Lower lobe of right lung (tissue), 2 donors: ENCODE measurements around the gene RESF1. TPM values are rescaled to one million over a fixed set of nuclear protein-coding genes. Genes with fewer than 3 reads are reported as not detected.
A peak's percentile ranks its signal among the peaks of the same experiment; 100 is the strongest.

Source experiments
- ATAC-seq, 2 donors: fragments of 200-7000 bp; cut with Tn5 transposase; one replicate each; pipeline ENCODE4 v1.9.1; 2020 to 2022; ENCODE audit warnings: mild to moderate bottlenecking in 2 of 2, moderate library complexity in 2 of 2
- DNase-seq: peaks from one replicate; pipeline ENCODE4 v3.0.0-alpha.2; 2020
- H3K27ac ChIP-seq: fragments of 200-600 bp; one replicate; pipeline ENCODE4 v1.8.0; 2022
- H3K27me3 ChIP-seq: fragments of 200-600 bp; one replicate; pipeline ENCODE4 v1.8.0; 2022; ENCODE audit warnings: low read depth
- H3K36me3 ChIP-seq: fragments of 200-600 bp; one replicate; pipeline ENCODE4 v1.8.0; 2022; ENCODE audit warnings: mild to moderate bottlenecking
- H3K4me1 ChIP-seq: fragments of 200-600 bp; one replicate; pipeline ENCODE4 v1.8.0; 2022
- H3K4me3 ChIP-seq: fragments of 200-600 bp; one replicate; pipeline ENCODE4 v1.8.0; 2022; ENCODE audit warnings: mild to moderate bottlenecking
- H3K9me3 ChIP-seq: fragments of 200-600 bp; one replicate; pipeline ENCODE4 v1.8.0; 2022
- intact Hi-C: fragments of 100-400 bp; cut with DNase I; formaldehyde crosslinking; loops from one replicate; pipeline ENCODE4 v1.11.0; 2022
- total RNA-seq: library from RNA; stranded (reverse); fragmentation: NEBNext Ultra II Directional; extraction: Animal tissue kit (Norgen Biotek cat#: 25700); gene quantifications from one replicate; pipeline ENCODE4 v1.2.1, GENCODE V29; 2021
- TF ChIP-seq, protein P1 (sequence below): fragments of 200-600 bp; IDR thresholded peaks from one replicate; pipeline ENCODE4 v1.8.0; 2022; ENCODE audit warnings: antibody characterized with exemption, mild to moderate bottlenecking
- donor health status: DM: no; HTN: yes; CAD: no; lungs with severe emphysema.

The RESF1 gene
- total RNA-seq, 1 donor from 2014 or later, result 77.2 TPM

- no peak for ATAC-seq
- H3K4me1 ChIP-seq, result peaks cover 14% of the 10 kb centered on the region
- H3K27me3 ChIP-seq, result no peaks in the 10 kb centered on the region
- no peak for DNase-seq
- H3K27ac ChIP-seq, result no peak overlapping the region
- intact Hi-C loops, result no loop called here
- TF ChIP-seq, protein P1, sequence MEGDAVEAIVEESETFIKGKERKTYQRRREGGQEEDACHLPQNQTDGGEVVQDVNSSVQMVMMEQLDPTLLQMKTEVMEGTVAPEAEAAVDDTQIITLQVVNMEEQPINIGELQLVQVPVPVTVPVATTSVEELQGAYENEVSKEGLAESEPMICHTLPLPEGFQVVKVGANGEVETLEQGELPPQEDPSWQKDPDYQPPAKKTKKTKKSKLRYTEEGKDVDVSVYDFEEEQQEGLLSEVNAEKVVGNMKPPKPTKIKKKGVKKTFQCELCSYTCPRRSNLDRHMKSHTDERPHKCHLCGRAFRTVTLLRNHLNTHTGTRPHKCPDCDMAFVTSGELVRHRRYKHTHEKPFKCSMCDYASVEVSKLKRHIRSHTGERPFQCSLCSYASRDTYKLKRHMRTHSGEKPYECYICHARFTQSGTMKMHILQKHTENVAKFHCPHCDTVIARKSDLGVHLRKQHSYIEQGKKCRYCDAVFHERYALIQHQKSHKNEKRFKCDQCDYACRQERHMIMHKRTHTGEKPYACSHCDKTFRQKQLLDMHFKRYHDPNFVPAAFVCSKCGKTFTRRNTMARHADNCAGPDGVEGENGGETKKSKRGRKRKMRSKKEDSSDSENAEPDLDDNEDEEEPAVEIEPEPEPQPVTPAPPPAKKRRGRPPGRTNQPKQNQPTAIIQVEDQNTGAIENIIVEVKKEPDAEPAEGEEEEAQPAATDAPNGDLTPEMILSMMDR, result no peak
- H3K9me3 ChIP-seq, result peaks cover 15% of the 10 kb centered on the region
- H3K4me3 ChIP-seq, result no peak overlapping the region
- H3K36me3 ChIP-seq, result peaks cover 69% of the 10 kb centered on the region
Measured at GRCh38 chr12:31973818-31974217, 14.6 kb downstream of the RESF1 start.

DNA sequence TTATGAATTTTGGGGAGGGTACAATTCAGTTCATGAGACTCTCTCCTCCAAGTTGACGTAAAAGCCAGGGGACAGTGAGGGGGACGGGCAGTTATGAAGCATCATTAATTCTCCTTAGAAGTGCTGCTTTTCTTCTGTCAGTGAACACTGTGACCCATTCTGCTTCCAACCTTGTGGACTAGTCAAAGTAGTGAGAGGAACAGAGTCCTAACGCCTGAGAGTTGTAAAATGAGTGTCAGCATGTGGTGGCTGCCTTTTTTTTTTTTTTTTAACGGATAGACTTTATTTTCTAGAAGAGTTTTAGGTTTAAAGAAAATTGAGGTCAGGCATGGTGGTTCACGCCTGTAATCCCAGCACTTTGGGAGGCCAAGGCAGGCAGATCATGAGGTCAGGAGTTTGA is 15.5 kb downstream of the RESF1 start:
- ATAC-seq (no peak), DNase-seq (no peak)
- H3K27me3 ChIP-seq, result no peaks in the 10 kb centered on the region
- H3K27ac ChIP-seq, result no peak overlapping the region
- peaks cover 8% of the 10 kb centered on the region for H3K4me1 ChIP-seq
- H3K4me3 ChIP-seq, result no peak overlapping the region
- peaks cover 15% of the 10 kb centered on the region for H3K9me3 ChIP-seq
- intact Hi-C loops, result no loop called here
- TF ChIP-seq, protein P1, result no peak
- H3K36me3 ChIP-seq, result peaks cover 70% of the 10 kb centered on the region

- intact Hi-C loops, result no loop called here
- Histone ChIP-seq H3K4me1 (no peaks in the 10 kb centered on the region), H3K4me3 (no peak overlapping the region), H3K9me3 (peaks cover 18% of the 10 kb centered on the region), H3K27me3 (no peaks in the 10 kb centered on the region), H3K27ac (no peak overlapping the region), H3K36me3 (peaks cover 28% of the 10 kb centered on the region)
- ATAC-seq (no peak), DNase-seq (no peak)
- TF ChIP-seq, protein P1, result no peak
Measured at GRCh38 chr12:31984806-31985591, 25.8 kb downstream of the RESF1 start.

- ATAC-seq (peak in 1 of 2 donors; percentile 49), DNase-seq (no peak)
- Histone ChIP-seq H3K4me1 (no peaks in the 10 kb centered on the region), H3K9me3 (peaks cover 16% of the 10 kb centered on the region), H3K4me3 (no peak overlapping the region), H3K27ac (no peak overlapping the region), H3K27me3 (no peaks in the 10 kb centered on the region), H3K36me3 (peaks cover 28% of the 10 kb centered on the region)
- TF ChIP-seq, protein P1, result no peak
- intact Hi-C loops, result no loop called here
Measured at GRCh38 chr12:31985832-31986231, 26.6 kb downstream of the RESF1 start.

GRCh38 chr12:31989571-31990362 is 30.6 kb downstream of the RESF1 start:
- Histone ChIP-seq H3K36me3 (peaks cover 43% of the 10 kb centered on the region), H3K4me3 (no peak overlapping the region), H3K9me3 (peaks cover 3% of the 10 kb centered on the region), H3K4me1 (no peaks in the 10 kb centered on the region), H3K27me3 (no peaks in the 10 kb centered on the region), H3K27ac (no peak overlapping the region)
- ATAC-seq (no peak), DNase-seq (no peak)
- intact Hi-C loops, result no loop called here
- TF ChIP-seq, protein P1, result no peak
